ENCODE results near the gene MTHFS.

DNA sequence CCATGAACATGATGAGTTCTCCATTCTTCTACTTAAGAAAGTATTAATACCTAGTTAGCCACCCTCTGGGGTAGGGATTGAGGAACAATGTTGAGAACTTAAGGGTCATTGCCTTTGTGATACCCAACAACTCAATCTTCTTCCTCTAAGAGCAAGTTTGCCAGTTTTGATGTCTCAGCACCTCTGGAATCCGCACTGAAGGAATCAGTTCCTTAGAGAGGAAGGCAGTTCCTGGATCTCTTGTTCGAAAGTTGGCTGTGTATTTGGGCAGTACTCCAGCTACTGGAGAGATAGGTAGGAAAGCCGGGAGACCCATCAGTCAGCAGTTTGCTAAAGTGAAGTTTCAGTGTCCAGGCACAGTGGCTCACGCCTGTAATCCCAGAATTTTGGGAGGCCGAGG is 35.6 kb upstream of the MTHFS start:
- TF ChIP-seq POLR2A (IDR thresholded peaks at IDR 0.05) = no peak
- peak; percentile 84 for TF ChIP-seq POLR2AphosphoS5 (IDR thresholded peaks at IDR 0.05)
